K562 (cell line): ENCODE results near the gene C11orf52. TPM values are rescaled to one million over a fixed set of nuclear protein-coding genes. Genes with fewer than 3 reads are reported as not detected.

Source experiments
- ATAC-seq: fragments of 200-7000 bp; cut with Tn5 transposase; 3 replicates; pipeline ENCODE4 v1.9.1; 2020; ENCODE audit warnings: moderate library complexity
- BruUV-seq: library from RNA; stranded (reverse); fragments of 400-500 nt; replicated peaks from 2 replicates; lab custom pipeline; 2021; lab: Mats Ljungman, UMichigan
- CTCF ChIA-PET: fragments of 300-600 bp; formaldehyde crosslinking; extraction: SDS; loops from one replicate; lab custom pipeline; 2021; ENCODE audit warnings: low intra/inter-chr PET ratio; lab: Yijun Ruan, JAX
- POLR2A ChIA-PET: fragments of 300-600, 350-650 bp; sonication (Branson Sonifier 250); formaldehyde crosslinking; extraction: SDS; loops from one replicate; lab custom pipeline; 2021; ENCODE audit warnings: antibody characterized with exemption, inconsistent platforms; lab: Yijun Ruan, JAX
- DNase-seq, 4 experiments: peaks; one replicate each; pipeline versions ENCODE4 v3.0.0 to v3.0.0-alpha.2; 2011 to 2018; ENCODE audit warnings: low spot score in 3 of 4, mixed read lengths in 3 of 4; ENCODE audit errors: extremely low read depth in 1 of 4
- FAIRE-seq: peaks from 2 replicates; lab custom pipeline; 2011; peaks lifted over from hg19 to GRCh38; lab: Jason Lieb, UNC
- H2AFZ ChIP-seq: 2 replicates; pipeline ENCODE4 v1.6.0; 2011; ENCODE audit warnings: low read depth, low read length, control low read depth, inconsistent platforms
- H3K27ac ChIP-seq: fragments of 200-600 bp; 3 replicates; pipeline ENCODE4 v1.8.0; 2011; ENCODE audit warnings: low read depth, mild to moderate bottlenecking, control low read depth, inconsistent platforms, low read length, moderate library complexity, mixed read lengths; ENCODE audit errors: extremely low read depth
- H3K27me3 ChIP-seq, 2 experiments: fragments of 300-600 bp in 1 of 2; 2 replicates in 1 of 2; 3 replicates in 1 of 2; pipeline versions ENCODE4 v1.6.0 to v1.8.0; 2011; ENCODE audit warnings: inconsistent platforms in 2 of 2, low read length in 2 of 2, mild to moderate bottlenecking in 1 of 2, mixed read lengths in 1 of 2, moderate library complexity in 1 of 2; ENCODE audit not compliant: control insufficient read depth in 2 of 2, insufficient read depth in 2 of 2
- H3K36me3 ChIP-seq: fragments of 300-600 bp; 3 replicates; pipeline ENCODE4 v1.8.0; 2011; ENCODE audit warnings: mild to moderate bottlenecking, low read length, inconsistent platforms; ENCODE audit not compliant: control insufficient read depth, insufficient read depth
- H3K4me1 ChIP-seq, 2 experiments: fragments of 200-600 bp in 1 of 2; replicated peaks in 1 of 2; 2 replicates in 1 of 2; 3 replicates in 1 of 2; pipeline versions ENCODE4 v1.5.1 to v1.8.0; 2011; ENCODE audit warnings: inconsistent platforms in 2 of 2, low read length in 2 of 2, mild to moderate bottlenecking in 1 of 2, mixed read lengths in 1 of 2, moderate library complexity in 1 of 2; ENCODE audit not compliant: control insufficient read depth in 2 of 2, insufficient read depth in 2 of 2
- H3K4me2 ChIP-seq: 2 replicates; pipeline ENCODE4 v1.6.1; 2011; ENCODE audit warnings: low read length, control low read depth, inconsistent platforms, mixed read lengths; ENCODE audit not compliant: insufficient read depth
- H3K4me3 ChIP-seq: fragments of 200-600 bp; sonication (generic), shearing (Covaris generic); 2 replicates; pipeline ENCODE4 v1.5.1; 2016; ENCODE audit warnings: control low read depth, inconsistent platforms
- H3K79me2 ChIP-seq: fragments of 200-600 bp; 3 replicates; pipeline ENCODE4 v1.8.0; 2011; ENCODE audit warnings: low read length, inconsistent platforms; ENCODE audit not compliant: control insufficient read depth, insufficient read depth
- H3K9ac ChIP-seq, 2 experiments: 2 replicates each; pipeline versions ENCODE4 v1.6.0 to v1.6.1; 2011; ENCODE audit warnings: low read depth in 2 of 2, low read length in 2 of 2, control low read depth in 1 of 2, inconsistent platforms in 1 of 2, mild to moderate bottlenecking in 1 of 2, mixed read lengths in 1 of 2; ENCODE audit not compliant: insufficient read depth in 1 of 2
- H3K9me1 ChIP-seq: one replicate; pipeline ENCODE4 v1.6.0; 2011; ENCODE audit warnings: inconsistent platforms, mild to moderate bottlenecking, low read length, moderate library complexity; ENCODE audit not compliant: control insufficient read depth, insufficient read depth
- H3K9me3 ChIP-seq: replicated peaks from 2 replicates; pipeline ENCODE4 v1.5.1; 2011; ENCODE audit warnings: low read depth, low read length, inconsistent platforms; ENCODE audit not compliant: control insufficient read depth, insufficient read depth
- H4K20me1 ChIP-seq: replicated peaks from 2 replicates; pipeline ENCODE4 v1.6.1; 2011; ENCODE audit warnings: low read length, inconsistent platforms, mixed read lengths; ENCODE audit not compliant: control insufficient read depth, insufficient read depth
- CBFA2T3 ChIP-seq: fragments of 450-650 bp; IDR thresholded peaks from 2 replicates; pipeline ENCODE4 v1.6.1; 2017
- CREB1 ChIP-seq, 2 experiments: sonication (generic) in 1 of 2; formaldehyde crosslinking in 1 of 2; IDR thresholded peaks; 2 replicates each; pipeline versions ENCODE4 v1.6.1 to v1.8.0; 2012 to 2022; ENCODE audit warnings: inconsistent platforms in 1 of 2, mild to moderate bottlenecking in 1 of 2, missing genetic modification reagents in 1 of 2, moderate library complexity in 1 of 2
- CREM ChIP-seq: IDR thresholded peaks from 2 replicates; pipeline ENCODE4 v1.6.1; 2014; ENCODE audit warnings: antibody characterized with exemption, low read depth
- DPF2 ChIP-seq: fragments of 450-650 bp; IDR thresholded peaks from 2 replicates; pipeline ENCODE4 v1.6.1; 2016
- FOXM1 ChIP-seq, 2 experiments: fragments of 450-650 bp in 1 of 2; sonication (generic) in 1 of 2; formaldehyde crosslinking in 1 of 2; IDR thresholded peaks; 2 replicates each; pipeline versions ENCODE4 v1.6.1 to v1.9.0; 2017 to 2022; ENCODE audit warnings: low read depth in 2 of 2, mild to moderate bottlenecking in 2 of 2, missing genetic modification reagents in 1 of 2, moderate library complexity in 1 of 2
- GABPB1 ChIP-seq: sonication (generic); formaldehyde crosslinking; IDR thresholded peaks from 2 replicates; pipeline ENCODE4 v1.8.0; 2022; ENCODE audit warnings: mild to moderate bottlenecking, missing genetic modification reagents
- GATA2 ChIP-seq: sonication (generic); formaldehyde crosslinking; IDR thresholded peaks from 2 replicates; pipeline ENCODE4 v1.4.0; 2020; ENCODE audit warnings: mild to moderate bottlenecking, missing genetic modification reagents
- KHSRP ChIP-seq: fragments of 450-650 bp; IDR thresholded peaks from 2 replicates; pipeline ENCODE4 v1.6.1; 2017
- KLF16 ChIP-seq: IDR thresholded peaks from 2 replicates; pipeline ENCODE4 v1.6.1; 2016; ENCODE audit warnings: antibody characterized with exemption
- L3MBTL2 ChIP-seq: fragments of 450-650 bp; IDR thresholded peaks from 2 replicates; pipeline ENCODE4 v1.6.1; 2016; ENCODE audit warnings: mild to moderate bottlenecking, moderate library complexity
- NUFIP1 ChIP-seq: fragments of 450-650 bp; IDR thresholded peaks from 2 replicates; pipeline ENCODE4 v1.6.1; 2018; ENCODE audit not compliant: partially characterized antibody
- PHB ChIP-seq: fragments of 250-450 bp; sonication (Bioruptor Pico); IDR thresholded peaks from 2 replicates; pipeline ENCODE4 v1.5.0; 2021
- POLR2AphosphoS5 ChIP-seq: IDR thresholded peaks from 2 replicates; pipeline ENCODE4 v1.6.1; 2011; ENCODE audit warnings: mild to moderate bottlenecking, low read depth, low read length, moderate library complexity; ENCODE audit not compliant: control insufficient read depth, insufficient read depth
- PRMT5 ChIP-seq: sonication (generic); formaldehyde crosslinking; IDR thresholded peaks from 2 replicates; pipeline ENCODE4 v1.5.0; 2020; ENCODE audit warnings: missing genetic modification reagents
- SOX6 ChIP-seq: fragments of 450-650 bp; IDR thresholded peaks from 2 replicates; pipeline ENCODE4 v1.6.1; 2014; ENCODE audit warnings: mild to moderate bottlenecking
- SP1 ChIP-seq: sonication (generic); formaldehyde crosslinking; IDR thresholded peaks from 2 replicates; pipeline ENCODE4 v1.8.1; 2022; ENCODE audit warnings: mild to moderate bottlenecking, missing genetic modification reagents
- STAT5A ChIP-seq: IDR thresholded peaks from 2 replicates; pipeline ENCODE4 v1.6.1; 2012; ENCODE audit warnings: low read length, inconsistent platforms, borderline replicate concordance
- TBP ChIP-seq: optimal IDR thresholded peaks from 2 replicates; pipeline ENCODE3; 2011; ENCODE audit warnings: low read depth, low read length, improper control_type of control experiment
- TCF3 ChIP-seq: sonication (generic); formaldehyde crosslinking; IDR thresholded peaks from 2 replicates; pipeline ENCODE4 v1.4.0; 2020; ENCODE audit warnings: mild to moderate bottlenecking, missing genetic modification reagents
- WGBS: fragments of 100-300 bp; shearing (Covaris generic); methylation state at CpG from one replicate; pipeline ENCODE4 v1.1.6; 2016; ENCODE audit warnings: low coverage, mixed read lengths; ENCODE audit not compliant: insufficient coverage; ENCODE audit errors: missing lambda C conversion rate; 5-methylcytosine and 5-hydroxymethylcytosine counted together
- in situ Hi-C: fragments of 300-500 bp; cut with MboI; formaldehyde crosslinking; loops from 4 replicates; pipeline ENCODE4 v1.15.0; 2018; ENCODE audit warnings: inconsistent platforms, mixed read lengths
- intact Hi-C: fragments of 100-400 bp; cut with micrococcal nuclease; formaldehyde crosslinking; loops from 2 replicates; pipeline ENCODE4 v1.14.2; 2022
- polyA plus RNA-seq, 8 experiments: library from polyadenylated mRNA; depleted of rRNA in 4 of 8; stranded (reverse) in 5 of 8; unstranded in 3 of 8; fragments of >200 nt; fragmentation: Nextera tagmentation in 2 of 8; fragmentation: Illumina TruSeq in 1 of 8; extraction: Ambion mirVana in 2 of 8; extraction: Trizol in 1 of 8; gene quantifications; 2 replicates each; pipeline versions ENCODE4 v1.2.1 to v1.2.3, GENCODE V29; 2011 to 2014; ENCODE audit warnings: inconsistent platforms in 1 of 8, missing spikeins in 1 of 8
- total RNA-seq, 7 experiments: library from RNA; depleted of rRNA in 6 of 7; stranded (reverse); fragments of >200 nt in 6 of 7; fragmentation: Illumina TruSeq in 2 of 7; extraction: Trizol in 2 of 7; gene quantifications; 2 replicates each; pipeline versions ENCODE4 v1.2.1 to v1.2.3, GENCODE V29; 2011 to 2021; ENCODE audit warnings: low replicate concordance in 1 of 7
- TF ChIP-seq, protein P1 (sequence below), 2 experiments: IDR thresholded peaks; 2 replicates each; pipeline ENCODE4 v1.6.1; 2011; ENCODE audit warnings: borderline replicate concordance in 1 of 2, control low read depth in 1 of 2, low read depth in 1 of 2, low read length in 1 of 2, mild to moderate bottlenecking in 1 of 2, mixed read lengths in 1 of 2, moderate library complexity in 1 of 2; ENCODE audit not compliant: insufficient read depth in 1 of 2, insufficient read length in 1 of 2, poor library complexity in 1 of 2, severe bottlenecking in 1 of 2; ENCODE audit errors: extremely low read depth in 1 of 2
- TF ChIP-seq, protein P2 (sequence below): fragments of 450-650 bp; IDR thresholded peaks from 2 replicates; pipeline ENCODE4 v1.6.1; 2016; ENCODE audit warnings: missing biosample characterization, missing genetic modification characterization

C11orf52 gene
- total and polyA plus RNA-seq, 9 of the 15 experiments (the other 6 are each of a cell fraction or from before 2014, with no cell fraction given), result 0.29 to 2.9 (median 1.0) TPM

DNA sequence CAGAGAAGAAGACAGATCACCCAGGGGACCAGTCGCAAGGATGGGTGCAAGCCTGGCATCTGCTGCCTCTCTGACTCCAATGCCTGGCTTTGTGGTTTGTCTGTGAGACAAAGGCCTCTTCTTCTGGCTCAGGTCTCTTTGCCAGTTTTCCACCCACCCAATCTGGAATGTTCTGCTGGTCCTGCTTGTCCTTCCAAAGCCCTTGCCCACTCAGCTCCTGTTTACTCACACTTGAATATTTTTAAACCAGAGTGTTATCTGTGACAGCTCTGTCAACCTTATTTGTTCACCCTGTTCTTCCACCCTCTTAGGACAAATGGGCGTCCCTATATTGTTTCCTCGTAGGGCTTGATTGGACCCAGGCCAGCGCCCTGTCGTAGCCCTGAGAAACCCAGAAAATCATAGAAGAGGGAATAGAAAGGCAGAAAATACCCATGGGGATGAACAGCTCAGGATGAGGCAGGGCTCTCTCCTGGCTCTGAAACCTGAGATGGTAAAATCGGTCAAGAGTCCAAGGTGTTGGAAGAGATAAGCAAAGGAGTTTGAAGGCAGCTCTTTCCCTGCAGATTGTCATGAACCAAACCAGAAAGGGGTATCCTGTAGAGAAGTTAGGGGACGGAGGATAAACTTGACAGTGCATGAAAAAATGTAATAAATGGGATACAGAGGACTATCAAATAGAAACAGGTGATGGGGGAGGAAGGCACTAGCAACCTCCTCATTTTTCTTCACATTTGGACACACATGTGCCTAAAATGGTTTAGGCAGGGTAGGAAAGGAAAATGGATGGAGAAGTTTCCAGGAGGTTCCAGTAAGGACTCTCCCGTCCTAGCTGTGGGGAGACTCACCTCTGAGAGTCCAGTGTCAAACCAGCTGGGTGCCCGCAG lies 7.8 kb upstream of the C11orf52 start:
- ATAC-seq (peak; percentile 89), FAIRE-seq (peak; percentile 98), DNase-seq (peak; percentile 56 to 89 (median 74))
- intact Hi-C loops (loop anchor here (5.0 kb wide), 1 partner anchor 34 kb away; the partner anchor contains the start of genes CFAP68 and FDXACB1), in situ Hi-C loops (no loop called here)
- WGBS, result 7% methylated on average over 9 of the region's 9 CpGs
- no TSS peak for BruUV-seq
- Histone ChIP-seq H3K27me3 (no peaks in the 10 kb centered on the region), H3K27ac (peak overlapping the region; percentile 57), H3K4me3 (no peak overlapping the region), H3K36me3 (no peaks in the 10 kb centered on the region), H3K9me1 (peaks cover 3% of the 10 kb centered on the region), H3K9me3 (no peaks in the 10 kb centered on the region), H3K79me2 (no peaks in the 10 kb centered on the region), H4K20me1 (no peaks in the 10 kb centered on the region), H3K4me1 (peaks cover 35 to 37% of the 10 kb centered on the region in 2 experiments; a peak in 4 of 5 replicates), H2AFZ (peak overlapping the region; percentile 76), H3K4me2 (peak overlapping the region; percentile 68), H3K9ac (peak overlapping the region; percentile 20 to 62; a peak in 1 of 4 replicates)
- ChIA-PET POLR2A (interaction anchor here (0.6 to 2.9 kb wide), 11 partner anchors 10 to 314 kb away, joined by 3 to 13 read pairs (median 3); partner anchors contain the start of gene DIXDC1), CTCF (no interaction called here)
- TF ChIP-seq GABPB1 (CRISPR knock-in tag), result peak; percentile 45; the same call in 1 of the 2 replicates
- peak; percentile 81 for TF ChIP-seq POLR2AphosphoS5
- TF ChIP-seq KHSRP, result 0 out of 2 replicates have a peak, but pooled peaks have one; percentile 14
- peak; percentile 40; the same call in 1 of the 2 replicates for TF ChIP-seq GATA2 (CRISPR knock-in tag)
- peak; percentile 65 for TF ChIP-seq SOX6
- TF ChIP-seq NUFIP1, result no peak
- TF ChIP-seq PRMT5 (CRISPR knock-in tag), result no peak
- peak; percentile 69; the same call in 1 of the 2 replicates for TF ChIP-seq STAT5A
- peak; percentile 22 for TF ChIP-seq TBP
- peak; percentile 92 for TF ChIP-seq DPF2
- TF ChIP-seq L3MBTL2, result peak; percentile 16; the same call in 1 of the 2 replicates
- TF ChIP-seq CREB1 (IDR thresholded peaks at IDR 0.05), result no peak
- 0 out of 2 replicates have a peak, but pooled peaks have one; percentile 22 for TF ChIP-seq CREB1 (CRISPR knock-in tag; IDR thresholded peaks at IDR 0.05)
- TF ChIP-seq CREM, result 0 out of 2 replicates have a peak, but pooled peaks have one; percentile 26
- no peak for TF ChIP-seq PHB (CRISPR knock-in tag)
- TF ChIP-seq, protein P1, sequence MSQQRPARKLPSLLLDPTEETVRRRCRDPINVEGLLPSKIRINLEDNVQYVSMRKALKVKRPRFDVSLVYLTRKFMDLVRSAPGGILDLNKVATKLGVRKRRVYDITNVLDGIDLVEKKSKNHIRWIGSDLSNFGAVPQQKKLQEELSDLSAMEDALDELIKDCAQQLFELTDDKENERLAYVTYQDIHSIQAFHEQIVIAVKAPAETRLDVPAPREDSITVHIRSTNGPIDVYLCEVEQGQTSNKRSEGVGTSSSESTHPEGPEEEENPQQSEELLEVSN (IDR thresholded peaks at IDR 0.05; ENCODE audit: borderline replicate concordance in 1 of 2, extremely low read depth in 1 of 2, insufficient read depth in 1 of 2, insufficient read length in 1 of 2, low read depth in 1 of 2, low read length in 1 of 2, poor library complexity in 1 of 2, severe bottlenecking in 1 of 2), result no peak
- peak; percentile 40; the same call in 1 of the 2 replicates for TF ChIP-seq KLF16
- TF ChIP-seq, protein P2, sequence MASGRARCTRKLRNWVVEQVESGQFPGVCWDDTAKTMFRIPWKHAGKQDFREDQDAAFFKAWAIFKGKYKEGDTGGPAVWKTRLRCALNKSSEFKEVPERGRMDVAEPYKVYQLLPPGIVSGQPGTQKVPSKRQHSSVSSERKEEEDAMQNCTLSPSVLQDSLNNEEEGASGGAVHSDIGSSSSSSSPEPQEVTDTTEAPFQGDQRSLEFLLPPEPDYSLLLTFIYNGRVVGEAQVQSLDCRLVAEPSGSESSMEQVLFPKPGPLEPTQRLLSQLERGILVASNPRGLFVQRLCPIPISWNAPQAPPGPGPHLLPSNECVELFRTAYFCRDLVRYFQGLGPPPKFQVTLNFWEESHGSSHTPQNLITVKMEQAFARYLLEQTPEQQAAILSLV (tag), result no peak
- TF ChIP-seq SP1, result peak; percentile 23; the same call in 1 of the 2 replicates
- peak; percentile 92 for TF ChIP-seq CBFA2T3
- peak; percentile 36; the same call in 1 of the 2 replicates for TF ChIP-seq FOXM1 (IDR thresholded peaks at IDR 0.05; ENCODE audit: low read depth)
- no peak for TF ChIP-seq FOXM1 (CRISPR knock-in tag; IDR thresholded peaks at IDR 0.05; ENCODE audit: low read depth)
- TF ChIP-seq TCF3, result peak; percentile 94
